GM18858 (cell line): Measurements from ENCODE around the gene TMEM163.

ENCODE experiments used
- ATAC-seq: cut with Tn5 transposase; IDR thresholded peaks from one replicate; pipeline ENCODE4 v1.9.1; 2021; ENCODE audit not compliant: unreplicated experiment

The TMEM163 gene

DNA sequence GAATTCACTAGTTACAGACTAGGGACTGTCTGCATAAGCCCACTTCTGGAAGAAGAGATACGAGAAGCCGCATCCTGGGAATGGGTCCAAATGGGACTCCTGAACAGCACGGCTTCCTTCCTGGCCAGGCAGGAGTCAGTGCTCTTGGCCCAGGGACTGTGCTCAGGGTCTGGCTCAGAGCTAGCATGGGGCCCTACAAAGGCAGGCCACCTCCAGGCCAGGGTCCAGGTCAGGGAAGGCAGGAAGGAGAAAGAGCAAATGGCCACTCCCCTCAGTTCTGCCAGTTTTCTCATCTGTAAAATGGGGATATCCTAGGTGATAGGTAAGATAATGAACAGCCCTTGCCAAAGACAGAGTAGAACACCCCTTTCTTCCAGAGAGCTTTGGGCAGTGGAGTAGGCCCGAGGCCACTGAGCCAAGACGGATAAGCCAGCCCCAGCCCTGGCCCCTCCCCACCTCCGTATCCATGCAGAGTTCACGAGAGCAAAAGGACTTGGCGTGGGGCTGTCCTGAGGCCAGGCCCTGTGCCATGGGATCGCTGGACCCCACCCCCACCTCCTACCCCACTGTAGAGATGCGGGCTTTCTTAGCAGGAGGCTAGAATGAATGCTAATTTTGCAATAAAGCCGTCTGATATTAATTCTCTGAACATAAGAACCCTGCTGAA lies 274.9 kb downstream of the TMEM163 start:
- ATAC-seq: no peak

- no peak for ATAC-seq
Measured at GRCh38 chr2:134441153-134441863, 277.5 kb downstream of the TMEM163 start.

DNA sequence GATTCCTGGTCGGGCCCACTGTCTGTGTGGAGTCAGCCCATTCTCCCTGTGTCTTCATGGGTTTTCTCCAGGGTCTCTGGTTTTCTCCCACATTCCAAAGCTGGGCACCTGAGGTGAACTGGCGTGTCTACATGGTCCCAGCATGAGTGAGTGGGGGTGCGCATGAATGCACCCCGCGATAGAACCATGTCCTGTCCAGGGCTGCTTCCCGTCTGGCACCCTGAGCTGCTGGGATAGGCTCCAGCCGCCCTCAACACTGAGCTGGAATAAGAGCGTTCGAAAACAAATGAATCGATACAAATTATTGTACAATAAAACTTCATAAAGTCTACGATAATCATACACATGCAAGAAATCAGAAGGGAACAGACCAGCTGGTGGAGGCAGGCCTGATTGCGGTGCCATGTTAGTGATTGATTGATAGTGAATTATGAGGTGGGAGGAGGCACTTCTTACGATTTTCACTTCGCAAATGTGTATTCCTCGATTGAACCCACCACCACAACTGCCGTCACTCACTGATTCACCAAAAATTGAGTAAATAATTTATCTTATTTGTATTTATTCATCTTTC lies 278.4 kb downstream of the TMEM163 start:
- no peak for ATAC-seq

DNA sequence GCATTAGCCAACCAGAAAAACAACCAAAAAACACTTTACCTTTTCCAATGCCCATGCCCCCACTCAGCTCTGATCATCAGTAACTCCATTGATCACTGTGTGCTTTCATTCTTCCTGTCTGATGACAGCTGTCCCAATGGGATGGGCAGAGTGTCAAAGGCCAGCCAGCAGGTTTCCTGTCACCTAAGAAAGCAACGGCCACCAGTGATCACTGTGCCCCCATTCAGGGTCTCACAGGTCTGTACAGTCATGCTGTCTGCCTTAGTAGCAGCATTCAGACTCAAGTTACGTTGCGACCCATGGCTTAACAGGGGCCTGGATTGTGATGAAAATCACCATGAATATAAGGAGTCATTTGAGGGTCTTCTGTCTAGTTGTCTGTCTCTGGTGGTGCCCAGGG lies 280.4 kb downstream of the TMEM163 start:
- no peak for ATAC-seq

DNA sequence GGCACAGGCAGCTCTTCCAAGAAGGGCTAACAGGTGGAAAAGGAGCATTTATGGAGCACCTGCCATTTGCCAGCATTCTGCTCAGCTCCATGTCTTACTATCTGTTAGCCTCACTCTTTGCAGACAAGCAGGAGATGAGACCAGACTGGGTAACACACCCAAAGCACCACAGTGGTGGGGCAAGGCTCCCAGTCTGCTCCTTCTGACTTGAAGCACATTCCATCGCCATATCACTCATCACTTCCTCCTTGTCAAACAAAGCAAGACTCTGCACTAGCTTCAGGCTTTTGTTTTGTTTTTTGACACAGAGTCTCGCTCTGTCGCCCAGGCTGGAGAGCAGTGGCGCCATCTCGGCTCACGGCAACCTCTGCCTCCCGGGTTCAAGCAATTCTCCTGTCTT lies 282.1 kb downstream of the TMEM163 start:
- no peak for ATAC-seq

DNA sequence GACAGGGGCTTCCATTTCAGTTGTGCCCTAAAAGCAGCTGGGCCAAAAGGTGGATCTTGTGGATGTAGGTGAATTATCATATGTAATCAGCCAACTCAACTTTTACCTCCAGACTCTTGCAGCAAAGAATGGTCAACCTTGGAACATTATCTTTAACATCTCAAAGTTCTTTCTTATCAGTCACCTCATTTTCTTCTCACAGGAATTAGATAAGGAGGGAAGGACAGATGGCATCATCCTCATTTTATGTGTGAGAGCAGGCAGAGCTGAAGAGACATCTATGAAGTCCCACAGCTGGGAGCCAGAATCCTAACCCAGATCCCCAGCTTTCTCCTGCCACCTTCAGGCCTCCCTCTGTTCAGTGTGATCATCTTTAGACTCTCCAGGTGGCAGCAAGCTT lies 282.9 kb downstream of the TMEM163 start:
- ATAC-seq: no peak

DNA sequence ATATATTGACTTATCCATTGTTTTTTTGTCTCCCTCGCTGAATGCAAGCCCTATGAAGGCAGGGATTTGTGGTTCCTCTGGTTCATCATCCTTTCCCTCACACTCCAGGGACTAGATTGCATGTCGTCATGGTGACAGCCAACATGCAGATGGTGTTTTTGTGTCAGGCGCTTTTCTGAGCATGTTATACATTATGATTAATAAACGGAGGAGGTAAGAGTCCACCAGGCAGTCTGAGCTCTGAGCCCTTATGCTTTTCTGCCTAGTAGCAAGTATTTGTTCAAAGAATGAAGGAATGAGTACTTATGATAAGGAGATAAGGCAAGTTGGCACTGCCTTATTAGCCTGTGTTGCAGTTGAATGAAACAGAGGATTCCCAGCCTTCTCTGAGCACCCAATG lies 283.3 kb downstream of the TMEM163 start:
- ATAC-seq: no peak

GRCh38 chr2:134433979-134434378 lies 284.8 kb downstream of the TMEM163 start:
- ATAC-seq: no peak

DNA sequence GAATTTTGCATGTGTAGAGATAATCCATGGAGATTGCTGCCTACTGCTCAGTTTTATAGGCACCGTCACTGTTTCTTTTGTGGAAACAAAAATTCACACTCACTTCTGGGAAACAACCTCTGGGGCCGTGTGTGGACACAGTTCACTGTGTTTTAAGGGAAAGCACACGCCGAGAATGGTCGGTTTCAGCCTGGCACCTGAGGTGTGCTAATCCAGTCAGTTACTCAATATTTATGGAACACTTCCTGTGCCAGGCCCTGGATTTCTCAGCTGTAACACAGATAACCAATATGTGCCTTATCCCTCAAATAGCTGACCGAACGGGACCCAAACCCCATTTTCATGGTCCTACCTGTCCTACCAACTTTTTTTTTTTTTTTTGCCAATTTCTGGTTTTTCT lies 285.3 kb downstream of the TMEM163 start:
- no peak for ATAC-seq

DNA sequence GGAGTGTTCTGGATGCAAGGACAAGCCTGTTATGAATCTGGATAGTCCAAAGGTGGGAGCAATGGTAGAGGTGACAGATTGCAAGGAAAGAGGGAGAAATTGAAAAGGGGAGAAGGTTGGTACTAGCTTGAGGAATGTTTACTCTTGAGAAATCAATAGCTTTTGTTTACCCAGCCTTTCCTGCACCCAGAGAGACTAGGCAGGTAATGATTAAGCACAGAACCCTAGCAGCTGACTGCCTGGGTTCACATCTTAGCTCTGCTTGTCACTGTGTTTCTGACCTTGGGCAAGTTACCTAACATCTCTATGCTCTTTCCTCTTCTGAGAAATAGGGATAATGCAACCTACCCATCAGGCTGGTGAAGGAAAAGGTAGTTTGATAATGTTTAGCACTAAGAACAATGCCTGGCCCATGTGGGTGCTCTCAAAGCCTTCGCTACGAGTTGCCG lies 286.3 kb downstream of the TMEM163 start:
- ATAC-seq: no peak

- ATAC-seq: no peak
Measured at GRCh38 chr2:134431838-134432434, 286.9 kb downstream of the TMEM163 start.

- ATAC-seq: no peak
Measured at GRCh38 chr2:134429886-134430285, 288.9 kb downstream of the TMEM163 start.

DNA sequence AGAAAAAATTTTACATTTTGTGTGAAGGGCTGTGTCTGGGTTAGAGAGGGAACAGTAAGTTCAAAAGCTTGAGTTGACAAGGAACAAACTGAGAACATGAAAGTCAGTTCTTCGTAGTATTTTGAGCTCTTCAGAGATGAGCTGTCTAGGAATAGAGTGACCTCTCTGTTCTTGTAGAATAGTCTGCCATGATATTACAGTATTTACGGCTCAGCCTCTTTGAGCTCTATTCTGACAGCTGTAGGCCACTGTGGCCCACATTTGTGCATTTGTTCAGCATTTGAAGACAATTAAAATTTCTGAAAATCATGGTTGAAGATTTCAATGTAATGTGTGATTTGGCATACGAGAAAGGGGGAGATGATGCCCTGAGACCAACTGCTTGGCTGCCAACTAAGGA lies 292.1 kb downstream of the TMEM163 start:
- no peak for ATAC-seq

GRCh38 chr2:134425724-134426496 lies 292.9 kb downstream of the TMEM163 start:
- no peak for ATAC-seq

- no peak for ATAC-seq
Measured at GRCh38 chr2:134421556-134422328, 297.1 kb downstream of the TMEM163 start.

- no peak for ATAC-seq
Measured at GRCh38 chr2:134420920-134421319, 297.9 kb downstream of the TMEM163 start.

- ATAC-seq: no peak
Measured at GRCh38 chr2:134420259-134420658, 298.5 kb downstream of the TMEM163 start.

DNA sequence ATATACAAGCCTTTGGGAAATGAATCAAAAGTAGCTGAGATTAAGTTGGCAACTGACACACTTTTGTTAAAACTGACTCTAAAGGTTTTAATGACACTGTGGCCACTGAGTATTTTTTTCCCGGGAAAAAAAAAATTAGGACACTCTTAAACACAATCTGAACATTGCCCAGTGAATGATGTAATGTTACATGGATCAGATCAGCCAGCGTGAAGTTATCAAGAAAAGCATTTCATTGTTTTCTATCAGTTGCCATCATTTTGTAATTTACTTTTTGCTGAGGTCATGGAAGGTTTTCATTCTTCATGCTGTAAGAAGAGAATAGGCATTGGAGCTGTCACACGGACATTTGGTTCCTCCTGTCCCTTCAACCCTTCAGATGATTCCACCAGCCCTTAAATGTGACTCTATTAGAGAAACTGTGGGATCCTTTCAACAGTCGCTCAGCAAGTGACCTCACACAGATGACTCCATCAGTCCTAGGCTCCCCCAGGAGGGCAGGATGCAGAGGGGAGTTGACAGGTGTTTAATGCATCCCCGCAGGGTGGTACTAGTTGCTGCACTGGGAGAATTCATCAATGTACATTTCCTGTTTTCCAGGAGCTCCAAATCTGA lies 300.7 kb downstream of the TMEM163 start:
- no peak for ATAC-seq

GRCh38 chr2:134416637-134417036 lies 302.2 kb downstream of the TMEM163 start:
- ATAC-seq: no peak

DNA sequence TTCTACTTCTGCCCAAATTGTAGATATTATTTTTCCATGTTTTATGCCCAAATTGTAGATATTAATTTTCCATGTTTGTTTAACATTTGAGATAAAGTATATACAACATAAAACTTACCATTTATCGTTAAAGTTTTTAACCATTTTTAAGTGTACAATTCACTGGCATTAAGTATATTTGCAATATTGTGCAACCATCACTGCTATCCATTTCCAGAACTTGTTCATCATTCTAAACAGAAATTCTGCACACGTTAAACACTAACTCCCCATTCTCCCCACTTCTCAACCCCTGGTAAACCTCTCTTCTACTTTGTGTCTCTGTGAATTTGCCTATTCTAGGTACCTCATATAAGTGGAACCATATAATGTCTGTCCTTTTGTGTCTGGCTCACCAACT lies 302.8 kb downstream of the TMEM163 start:
- ATAC-seq: no peak
